ENCODE results near the gene SCGB1A1.

DNA sequence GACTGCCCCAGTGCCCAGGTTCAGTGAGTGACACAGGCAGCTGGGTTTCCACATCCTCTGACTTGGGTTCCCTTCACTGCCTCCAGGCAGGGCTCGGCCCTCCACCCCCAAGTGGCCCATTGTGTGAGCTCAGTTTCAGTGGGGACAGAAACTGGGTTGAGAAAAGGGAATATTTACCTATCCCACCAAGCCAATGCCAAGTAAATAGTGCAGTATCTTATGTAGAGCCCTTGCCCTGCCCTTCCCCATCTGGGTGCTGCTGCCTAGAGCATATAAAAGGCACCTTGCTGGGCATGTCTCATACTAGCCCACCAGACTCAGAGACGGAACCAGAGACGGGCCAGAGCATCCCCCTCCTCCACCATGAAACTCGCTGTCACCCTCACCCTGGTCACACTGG lies at the start of gene SCGB1A1:
- TF ChIP-seq, protein P1, sequence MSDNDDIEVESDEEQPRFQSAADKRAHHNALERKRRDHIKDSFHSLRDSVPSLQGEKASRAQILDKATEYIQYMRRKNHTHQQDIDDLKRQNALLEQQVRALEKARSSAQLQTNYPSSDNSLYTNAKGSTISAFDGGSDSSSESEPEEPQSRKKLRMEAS (IDR thresholded peaks at IDR 0.05) = no peak
- TF ChIP-seq EGR1 (IDR thresholded peaks at IDR 0.05; ENCODE audit: low read depth in 2 of 2) (no peak), GABPA (IDR thresholded peaks at IDR 0.05 in 1 of 2, conservative IDR thresholded peaks at IDR 0.05 in 1 of 2) (no peak), TAF1 (conservative IDR thresholded peaks at IDR 0.05) (no peak), SP1 (IDR thresholded peaks at IDR 0.05) (no peak), FOXA1 (IDR thresholded peaks at IDR 0.05) (no peak), HNF4A (conservative IDR thresholded peaks at IDR 0.05) (no peak), RAD21 (IDR thresholded peaks at IDR 0.05) (no peak), REST (IDR thresholded peaks at IDR 0.05) (no peak), YY1 (IDR thresholded peaks at IDR 0.05) (no peak)
- TF ChIP-seq, protein P2, sequence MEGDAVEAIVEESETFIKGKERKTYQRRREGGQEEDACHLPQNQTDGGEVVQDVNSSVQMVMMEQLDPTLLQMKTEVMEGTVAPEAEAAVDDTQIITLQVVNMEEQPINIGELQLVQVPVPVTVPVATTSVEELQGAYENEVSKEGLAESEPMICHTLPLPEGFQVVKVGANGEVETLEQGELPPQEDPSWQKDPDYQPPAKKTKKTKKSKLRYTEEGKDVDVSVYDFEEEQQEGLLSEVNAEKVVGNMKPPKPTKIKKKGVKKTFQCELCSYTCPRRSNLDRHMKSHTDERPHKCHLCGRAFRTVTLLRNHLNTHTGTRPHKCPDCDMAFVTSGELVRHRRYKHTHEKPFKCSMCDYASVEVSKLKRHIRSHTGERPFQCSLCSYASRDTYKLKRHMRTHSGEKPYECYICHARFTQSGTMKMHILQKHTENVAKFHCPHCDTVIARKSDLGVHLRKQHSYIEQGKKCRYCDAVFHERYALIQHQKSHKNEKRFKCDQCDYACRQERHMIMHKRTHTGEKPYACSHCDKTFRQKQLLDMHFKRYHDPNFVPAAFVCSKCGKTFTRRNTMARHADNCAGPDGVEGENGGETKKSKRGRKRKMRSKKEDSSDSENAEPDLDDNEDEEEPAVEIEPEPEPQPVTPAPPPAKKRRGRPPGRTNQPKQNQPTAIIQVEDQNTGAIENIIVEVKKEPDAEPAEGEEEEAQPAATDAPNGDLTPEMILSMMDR (IDR thresholded peaks at IDR 0.05; ENCODE audit: low read depth, low read length, missing input control) = no peak

All from liver (tissue), 3 donors.